ENCODE data around the gene MAP2K5.

Gene MAP2K5

DNA sequence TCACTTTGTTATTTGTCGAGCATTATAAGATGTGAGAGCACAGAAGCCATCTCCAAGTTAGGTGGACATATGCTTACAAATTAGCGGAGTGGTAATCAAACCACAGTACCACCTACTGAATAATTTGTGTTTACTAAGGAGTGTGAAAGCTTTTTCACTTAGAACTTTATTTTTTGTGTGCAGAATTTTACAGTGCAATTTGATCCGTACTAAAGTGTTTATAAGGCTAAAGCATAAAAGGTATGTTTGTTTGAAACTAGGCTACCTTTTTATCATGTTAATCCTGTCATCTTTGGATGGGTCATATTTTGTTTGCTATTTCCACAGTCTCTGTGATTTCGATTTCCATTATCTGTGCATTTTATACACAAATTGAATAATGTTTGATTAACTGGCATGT lies 37.5 kb downstream of the MAP2K5 start (continued):
- TF ChIP-seq SALL2 (tag by site-specific recombination; IDR thresholded peaks at IDR 0.05; ENCODE audit: borderline replicate concordance): no peak
- TF ChIP-seq ZNF624 (tag by site-specific recombination; IDR thresholded peaks at IDR 0.05): no peak
- TF ChIP-seq CTCF (tag by site-specific recombination; IDR thresholded peaks at IDR 0.05): no peak
- TF ChIP-seq, protein P1, sequence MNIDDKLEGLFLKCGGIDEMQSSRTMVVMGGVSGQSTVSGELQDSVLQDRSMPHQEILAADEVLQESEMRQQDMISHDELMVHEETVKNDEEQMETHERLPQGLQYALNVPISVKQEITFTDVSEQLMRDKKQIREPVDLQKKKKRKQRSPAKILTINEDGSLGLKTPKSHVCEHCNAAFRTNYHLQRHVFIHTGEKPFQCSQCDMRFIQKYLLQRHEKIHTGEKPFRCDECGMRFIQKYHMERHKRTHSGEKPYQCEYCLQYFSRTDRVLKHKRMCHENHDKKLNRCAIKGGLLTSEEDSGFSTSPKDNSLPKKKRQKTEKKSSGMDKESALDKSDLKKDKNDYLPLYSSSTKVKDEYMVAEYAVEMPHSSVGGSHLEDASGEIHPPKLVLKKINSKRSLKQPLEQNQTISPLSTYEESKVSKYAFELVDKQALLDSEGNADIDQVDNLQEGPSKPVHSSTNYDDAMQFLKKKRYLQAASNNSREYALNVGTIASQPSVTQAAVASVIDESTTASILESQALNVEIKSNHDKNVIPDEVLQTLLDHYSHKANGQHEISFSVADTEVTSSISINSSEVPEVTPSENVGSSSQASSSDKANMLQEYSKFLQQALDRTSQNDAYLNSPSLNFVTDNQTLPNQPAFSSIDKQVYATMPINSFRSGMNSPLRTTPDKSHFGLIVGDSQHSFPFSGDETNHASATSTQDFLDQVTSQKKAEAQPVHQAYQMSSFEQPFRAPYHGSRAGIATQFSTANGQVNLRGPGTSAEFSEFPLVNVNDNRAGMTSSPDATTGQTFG (tag by site-specific recombination; IDR thresholded peaks at IDR 0.05; ENCODE audit: borderline replicate concordance): no peak
- no peak for TF ChIP-seq MYNN (tag by site-specific recombination; IDR thresholded peaks at IDR 0.05; ENCODE audit: borderline replicate concordance)
- no peak for TF ChIP-seq SCRT1 (tag by site-specific recombination; IDR thresholded peaks at IDR 0.05; ENCODE audit: borderline replicate concordance)

GRCh38 chr15:67584157-67584556 lies 41.7 kb downstream of the MAP2K5 start:
- TF ChIP-seq ZNF354C (tag by site-specific recombination; IDR thresholded peaks at IDR 0.05; ENCODE audit: borderline replicate concordance, low read depth): no peak
- peak; percentile 84 for TF ChIP-seq PRDM6 (tag by site-specific recombination; IDR thresholded peaks at IDR 0.05)
- no peak for TF ChIP-seq SP2 (tag by site-specific recombination; IDR thresholded peaks at IDR 0.05)
- peak; percentile 65 for TF ChIP-seq OSR2 (tag by site-specific recombination; IDR thresholded peaks at IDR 0.05)
- no peak for TF ChIP-seq ZNF701 (tag by site-specific recombination; IDR thresholded peaks at IDR 0.05)
- TF ChIP-seq FEZF1 (tag by site-specific recombination; IDR thresholded peaks at IDR 0.05): 0 out of 2 replicates have a peak, but pooled peaks have one; percentile 20
- no peak overlapping the region for H3K4me3 ChIP-seq (ENCODE audit: low read depth, low read length)
- H3K4me1 ChIP-seq (ENCODE audit: control insufficient read depth, insufficient read depth, low read length): peaks cover 17% of the 10 kb centered on the region
- ChIA-PET POLR2A (no interaction called here), CTCF (no interaction called here)
- H3K9me3 ChIP-seq (ENCODE audit: control insufficient read depth, insufficient read depth, low read depth, low read length): no peaks in the 10 kb centered on the region
- H3K27ac ChIP-seq (ENCODE audit: extremely low read depth, low read depth, low read length): no peak overlapping the region
- H3K36me3 ChIP-seq (ENCODE audit: control insufficient read depth in 2 of 2, insufficient read depth in 1 of 2, low read length in 2 of 2): peaks cover 4 to 19% of the 10 kb centered on the region in 2 experiments; a peak in 2 of 3 replicates

- peaks cover 6% of the 10 kb centered on the region for H3K4me1 ChIP-seq (ENCODE audit: control insufficient read depth, insufficient read depth, low read length)
- ChIA-PET CTCF (no interaction called here), POLR2A (no interaction called here)
- peaks cover 4 to 19% of the 10 kb centered on the region in 2 experiments; a peak in 2 of 3 replicates for H3K36me3 ChIP-seq (ENCODE audit: control insufficient read depth in 2 of 2, insufficient read depth in 1 of 2, low read length in 2 of 2)
- no peak overlapping the region for H3K27ac ChIP-seq (ENCODE audit: extremely low read depth, low read depth, low read length)
- no peak overlapping the region for H3K4me3 ChIP-seq (ENCODE audit: low read depth, low read length)
- no peaks in the 10 kb centered on the region for H3K9me3 ChIP-seq (ENCODE audit: control insufficient read depth, insufficient read depth, low read depth, low read length)
- no peak for TF ChIP-seq KLF9 (tag by site-specific recombination; IDR thresholded peaks at IDR 0.05; ENCODE audit: low read depth)
- no peak for TF ChIP-seq AEBP2 (tag by site-specific recombination; IDR thresholded peaks at IDR 0.05; ENCODE audit: borderline replicate concordance)
- TF ChIP-seq ZNF639 (tag by site-specific recombination; IDR thresholded peaks at IDR 0.05): no peak
- no peak for TF ChIP-seq ZNF341 (tag by site-specific recombination; IDR thresholded peaks at IDR 0.05; ENCODE audit: low read depth)
- TF ChIP-seq ZNF362 (tag by site-specific recombination; IDR thresholded peaks at IDR 0.05): no peak
- no peak for TF ChIP-seq ZNF354C (tag by site-specific recombination; IDR thresholded peaks at IDR 0.05; ENCODE audit: borderline replicate concordance, low read depth)
- TF ChIP-seq, protein P2, sequence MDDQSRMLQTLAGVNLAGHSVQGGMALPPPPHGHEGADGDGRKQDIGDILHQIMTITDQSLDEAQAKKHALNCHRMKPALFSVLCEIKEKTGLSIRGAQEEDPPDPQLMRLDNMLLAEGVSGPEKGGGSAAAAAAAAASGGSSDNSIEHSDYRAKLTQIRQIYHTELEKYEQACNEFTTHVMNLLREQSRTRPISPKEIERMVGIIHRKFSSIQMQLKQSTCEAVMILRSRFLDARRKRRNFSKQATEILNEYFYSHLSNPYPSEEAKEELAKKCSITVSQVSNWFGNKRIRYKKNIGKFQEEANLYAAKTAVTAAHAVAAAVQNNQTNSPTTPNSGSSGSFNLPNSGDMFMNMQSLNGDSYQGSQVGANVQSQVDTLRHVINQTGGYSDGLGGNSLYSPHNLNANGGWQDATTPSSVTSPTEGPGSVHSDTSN (CRISPR knock-in tag; IDR thresholded peaks at IDR 0.05): no peak
- no peak for TF ChIP-seq ZNF391 (tag by site-specific recombination; IDR thresholded peaks at IDR 0.05; ENCODE audit: borderline replicate concordance, low read depth)
- no peak for TF ChIP-seq ZBTB26 (tag by site-specific recombination; optimal IDR thresholded peaks at IDR 0.05)
These were observed 43.2 kb downstream of the MAP2K5 start for GRCh38 chr15:67585681-67586080.
